B cell (primary cell): ENCODE results near the gene THYN1.

ENCODE experiments used
- EZH2 ChIP-seq: IDR thresholded peaks from 2 replicates; pipeline ENCODE4 v1.6.1; 2012; ENCODE audit warnings: borderline replicate concordance, low read depth, mild to moderate bottlenecking, moderate library complexity, low read length; ENCODE audit not compliant: insufficient read depth, poor library complexity, severe bottlenecking
- TF ChIP-seq, protein P1 (sequence below): fragments of 200-600 bp; IDR thresholded peaks from one replicate; pipeline ENCODE4 v1.8.0; 2022; ENCODE audit warnings: antibody characterized with exemption, mild to moderate bottlenecking

DNA sequence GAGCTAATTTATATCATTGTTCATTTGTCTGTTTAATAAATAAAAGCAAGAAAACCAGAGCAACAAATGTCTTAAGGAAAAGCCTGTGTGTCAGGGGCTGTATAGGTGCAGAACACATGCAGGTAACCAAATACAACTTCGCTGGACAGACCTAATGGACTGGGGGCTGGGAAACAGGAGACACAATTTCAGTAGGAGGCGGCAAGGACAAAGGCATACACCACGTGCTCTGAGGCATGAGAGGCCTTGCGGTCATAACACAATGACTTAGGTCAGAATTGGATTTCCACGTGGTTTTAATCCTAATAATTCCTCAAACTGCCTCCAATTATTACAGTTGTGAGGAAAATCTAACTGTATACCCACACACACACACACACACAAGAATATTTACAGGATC, 14.3 kb upstream of the THYN1 start:
- TF ChIP-seq, protein P1, sequence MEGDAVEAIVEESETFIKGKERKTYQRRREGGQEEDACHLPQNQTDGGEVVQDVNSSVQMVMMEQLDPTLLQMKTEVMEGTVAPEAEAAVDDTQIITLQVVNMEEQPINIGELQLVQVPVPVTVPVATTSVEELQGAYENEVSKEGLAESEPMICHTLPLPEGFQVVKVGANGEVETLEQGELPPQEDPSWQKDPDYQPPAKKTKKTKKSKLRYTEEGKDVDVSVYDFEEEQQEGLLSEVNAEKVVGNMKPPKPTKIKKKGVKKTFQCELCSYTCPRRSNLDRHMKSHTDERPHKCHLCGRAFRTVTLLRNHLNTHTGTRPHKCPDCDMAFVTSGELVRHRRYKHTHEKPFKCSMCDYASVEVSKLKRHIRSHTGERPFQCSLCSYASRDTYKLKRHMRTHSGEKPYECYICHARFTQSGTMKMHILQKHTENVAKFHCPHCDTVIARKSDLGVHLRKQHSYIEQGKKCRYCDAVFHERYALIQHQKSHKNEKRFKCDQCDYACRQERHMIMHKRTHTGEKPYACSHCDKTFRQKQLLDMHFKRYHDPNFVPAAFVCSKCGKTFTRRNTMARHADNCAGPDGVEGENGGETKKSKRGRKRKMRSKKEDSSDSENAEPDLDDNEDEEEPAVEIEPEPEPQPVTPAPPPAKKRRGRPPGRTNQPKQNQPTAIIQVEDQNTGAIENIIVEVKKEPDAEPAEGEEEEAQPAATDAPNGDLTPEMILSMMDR = no peak
- no peak for TF ChIP-seq EZH2
